SK-MEL-5 (cell line): ENCODE data around the gene NUDT14. TPM values are rescaled to one million over a fixed set of nuclear protein-coding genes. Genes with fewer than 3 reads are reported as not detected.
A peak's percentile ranks its signal among the peaks of the same experiment; 100 is the strongest.

ENCODE experiments used
- DNase-seq: peaks from one replicate; pipeline ENCODE4 v3.0.0-alpha.2; 2016; ENCODE audit warnings: low read depth, low spot score
- in situ Hi-C: cut with HindIII; loops from 2 replicates; pipeline ENCODE4 v1.10.0; 2016; ENCODE audit warnings: low sequenced_read_pairs, high pct_unique_total_duplicates, low pct_unique_long_range_greater_than_20kb
- total RNA-seq: library from RNA; depleted of rRNA; stranded (reverse); fragments of >200 nt; shearing (Covaris generic); gene quantifications from 2 replicates; pipeline ENCODE4 v1.2.3, GENCODE V29; 2014

NUDT14 gene
- total RNA-seq, 1 experiment from 2014 or later, result 35.2 TPM

DNA sequence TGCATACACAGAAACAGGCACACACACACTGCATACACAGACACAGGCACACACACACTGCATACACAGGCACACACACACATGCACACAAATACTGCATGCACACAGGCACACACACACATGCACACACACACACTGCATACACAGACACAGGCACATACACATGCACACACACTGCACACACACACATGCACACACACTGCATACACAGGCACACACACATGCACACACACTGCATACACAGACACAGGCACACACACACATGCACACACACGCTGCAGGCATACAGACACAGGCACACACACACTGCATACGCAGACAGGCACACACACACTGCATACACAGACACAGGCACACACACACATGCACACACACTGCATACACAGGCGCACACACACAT, 34.5 kb upstream of the NUDT14 start:
- DNase-seq, result no peak
- in situ Hi-C loops, result no loop called here

GRCh38 chr14:105214324-105214915, 33.3 kb upstream of the NUDT14 start:
- in situ Hi-C loops, result no loop called here
- DNase-seq, result no peak

DNA sequence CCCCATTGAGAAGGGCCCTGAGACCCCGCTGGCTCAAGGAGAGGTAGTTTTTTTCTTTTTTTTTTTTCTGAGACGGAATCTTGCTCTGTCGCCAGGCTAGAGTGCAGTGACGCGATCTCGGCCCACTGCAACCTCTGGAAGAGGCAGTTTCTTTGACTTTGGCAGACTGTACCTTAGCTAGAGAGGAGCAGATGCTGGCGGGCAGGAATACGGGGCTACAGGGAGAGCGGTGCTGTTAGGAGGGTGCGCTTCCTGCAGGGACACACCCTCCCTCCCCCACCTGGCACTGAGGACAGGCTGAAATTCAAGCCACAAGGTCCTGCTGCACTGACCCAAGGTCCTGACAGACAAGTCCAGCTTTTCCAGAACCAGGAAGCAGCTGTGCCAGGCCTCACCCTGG, 32.2 kb upstream of the NUDT14 start:
- no peak for DNase-seq
- in situ Hi-C loops, result no loop called here

DNA sequence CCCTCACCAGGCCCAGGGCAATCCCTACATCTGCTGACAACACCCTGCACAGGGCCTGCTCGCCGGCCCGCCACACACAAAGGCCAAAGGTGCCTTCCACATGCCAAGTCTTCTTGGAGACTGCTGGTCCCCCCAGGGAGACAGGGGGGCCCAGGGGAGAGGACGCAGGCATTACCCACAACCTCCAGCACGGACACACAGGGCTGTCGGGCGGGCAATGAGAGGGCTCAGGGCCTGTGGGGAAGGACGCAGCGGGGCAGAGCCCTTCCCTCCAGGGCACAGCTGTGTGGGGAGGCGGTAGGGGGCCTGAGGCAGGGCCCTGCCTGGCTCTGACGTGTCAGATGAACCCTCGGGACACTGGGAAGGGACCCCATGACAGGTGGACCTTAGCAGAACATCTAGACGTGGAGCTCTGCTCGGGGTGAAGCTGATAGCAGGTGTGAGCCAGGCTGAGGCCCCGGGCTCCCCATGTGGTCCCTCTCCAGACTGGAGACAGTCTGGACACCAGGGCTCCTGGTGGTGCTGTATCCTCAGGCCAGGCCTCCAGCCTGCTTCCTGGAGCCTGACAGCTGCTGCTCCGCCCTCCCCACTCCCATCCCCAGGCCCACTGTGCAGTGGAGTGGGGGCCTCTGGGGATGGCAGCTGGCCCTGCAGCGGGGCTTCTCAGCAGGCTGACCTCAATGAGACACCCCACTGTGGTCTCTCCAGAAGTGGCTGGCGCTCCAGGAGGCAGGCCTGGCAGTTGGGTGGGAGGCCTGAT, 31.6 kb upstream of the NUDT14 start:
- in situ Hi-C loops, result no loop called here
- no peak for DNase-seq

- no peak for DNase-seq
- in situ Hi-C loops, result no loop called here
Observed at GRCh38 chr14:105211758-105212089, 30.6 kb upstream of the NUDT14 start.

DNA sequence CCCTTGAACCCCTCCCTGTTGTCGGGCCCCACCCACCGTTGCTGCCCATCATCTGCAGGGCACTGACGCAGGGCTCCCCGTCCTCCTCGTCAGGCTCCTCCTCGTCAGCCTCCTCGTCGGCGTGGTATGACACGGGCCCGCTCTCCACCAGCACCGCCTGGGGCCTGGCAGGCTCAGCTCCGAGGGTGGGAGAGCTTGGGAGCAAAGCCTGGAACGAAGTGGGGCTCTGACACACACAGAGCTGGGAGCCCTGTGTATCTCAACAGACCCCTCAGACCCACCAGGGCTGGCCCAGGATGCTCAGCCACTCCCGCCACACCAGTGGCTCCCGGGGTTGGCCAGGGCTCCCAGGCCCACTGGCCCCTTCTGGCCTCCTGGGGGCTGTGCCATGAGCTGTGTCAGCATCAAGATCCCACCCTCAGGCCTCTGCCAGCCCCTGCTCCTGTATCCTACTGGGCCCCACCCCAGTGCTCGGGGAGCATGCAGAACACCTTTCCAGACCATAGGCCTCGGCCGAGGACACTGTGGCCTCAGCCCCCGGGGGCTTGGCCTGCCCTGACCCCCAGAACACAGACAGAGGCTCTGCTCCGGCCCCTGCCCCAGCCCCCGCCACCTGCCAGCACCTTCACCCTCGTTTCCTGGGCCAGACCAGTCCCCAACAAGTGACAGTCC, 30.1 kb upstream of the NUDT14 start:
- in situ Hi-C loops, result no loop called here
- DNase-seq, result no peak

DNA sequence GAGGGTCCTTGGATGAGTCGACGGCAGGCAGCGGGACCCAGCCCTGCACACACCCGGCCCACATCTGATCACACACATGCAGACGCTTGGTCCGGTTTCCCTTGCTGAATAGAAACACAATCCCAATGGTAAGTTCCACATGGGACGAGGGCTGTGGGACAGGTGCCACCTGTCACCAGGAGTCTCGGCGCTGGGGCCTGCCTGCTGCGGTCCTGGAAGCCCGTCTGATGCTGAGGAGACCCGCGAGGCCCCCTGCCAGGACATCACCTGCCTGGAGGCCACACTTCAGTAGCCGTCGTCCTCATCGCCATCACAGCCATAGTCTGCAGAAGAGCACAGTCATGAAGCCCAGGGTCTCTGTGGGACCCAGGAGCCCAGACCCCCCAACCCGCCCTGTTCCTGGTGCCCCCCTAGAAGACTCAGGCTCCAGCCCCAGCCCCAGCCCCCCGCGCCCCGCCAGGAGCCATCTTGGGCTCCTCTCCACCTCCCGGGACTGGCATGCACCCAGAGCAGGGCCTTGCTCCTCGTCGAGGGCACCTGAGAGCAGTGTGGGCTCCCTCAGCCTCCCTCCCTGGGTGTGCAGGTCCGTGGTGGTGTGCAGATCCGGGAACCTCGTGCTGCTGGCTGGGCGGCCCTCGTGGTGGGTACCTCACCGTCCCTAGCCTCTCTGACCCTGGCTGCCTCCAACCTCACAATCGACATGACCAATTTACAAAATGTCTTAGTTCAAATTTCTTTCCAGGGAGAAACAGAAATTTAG, 29.3 kb upstream of the NUDT14 start:
- no peak for DNase-seq
- in situ Hi-C loops, result no loop called here

- no peak for DNase-seq
- in situ Hi-C loops, result no loop called here
Observed at GRCh38 chr14:105209646-105210045, 28.5 kb upstream of the NUDT14 start.

- DNase-seq, result no peak
- in situ Hi-C loops, result no loop called here
Observed at GRCh38 chr14:105209091-105209490, 28.0 kb upstream of the NUDT14 start.

DNA sequence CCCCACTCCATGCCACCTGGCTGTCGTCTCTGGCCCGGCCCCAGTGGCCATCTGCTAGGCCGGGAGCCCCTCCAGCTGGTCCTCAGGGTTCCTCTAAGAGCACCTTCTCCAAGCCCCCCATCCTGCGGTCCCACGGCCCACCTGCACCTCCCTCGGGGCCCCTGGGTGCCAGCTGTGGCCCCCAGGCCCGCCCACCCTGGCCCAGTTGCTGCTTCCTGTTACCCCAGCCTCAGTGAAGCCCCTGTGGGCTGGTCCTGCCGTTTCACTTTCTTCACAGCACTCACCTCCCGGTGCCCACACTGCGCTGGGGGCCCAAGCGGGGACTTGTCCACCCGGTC, 27.6 kb upstream of the NUDT14 start:
- in situ Hi-C loops, result no loop called here
- no peak for DNase-seq

DNA sequence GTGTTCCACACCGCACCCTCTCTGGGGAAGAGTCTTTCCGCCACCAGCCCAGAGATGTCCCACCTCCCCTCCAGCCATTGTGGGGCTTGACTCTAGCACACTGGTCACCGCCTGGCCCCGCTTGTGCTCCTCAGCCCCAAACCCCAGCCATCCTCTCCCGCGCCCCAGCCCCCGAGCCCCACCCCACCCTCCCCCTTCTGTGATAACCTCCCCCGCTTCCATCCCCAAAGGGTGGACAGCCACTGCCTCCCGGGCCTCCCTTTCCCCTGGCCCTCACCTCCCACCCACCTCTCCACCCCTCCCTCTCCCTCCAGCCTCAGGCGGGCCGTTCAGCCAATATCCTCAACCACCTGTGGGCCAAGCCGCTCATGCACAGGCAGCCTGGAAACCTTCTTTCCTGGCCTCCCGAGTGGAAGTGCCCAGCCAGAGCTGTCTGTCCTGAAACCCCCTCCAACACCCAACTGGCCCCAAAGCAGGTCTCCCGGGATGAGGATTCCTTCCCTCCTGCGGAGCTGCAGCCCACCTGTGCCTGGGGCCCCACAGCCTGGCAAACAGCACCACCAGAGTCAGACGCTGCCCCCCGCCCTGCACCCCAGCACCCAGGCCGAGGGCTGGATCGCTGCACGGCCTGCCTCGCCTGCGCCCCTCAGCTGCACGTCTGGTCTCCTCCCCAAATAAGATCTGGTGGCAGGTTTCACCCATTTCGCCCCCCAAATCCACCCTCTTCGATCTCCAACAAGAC, 27.1 kb upstream of the NUDT14 start:
- in situ Hi-C loops, result no loop called here

DNA sequence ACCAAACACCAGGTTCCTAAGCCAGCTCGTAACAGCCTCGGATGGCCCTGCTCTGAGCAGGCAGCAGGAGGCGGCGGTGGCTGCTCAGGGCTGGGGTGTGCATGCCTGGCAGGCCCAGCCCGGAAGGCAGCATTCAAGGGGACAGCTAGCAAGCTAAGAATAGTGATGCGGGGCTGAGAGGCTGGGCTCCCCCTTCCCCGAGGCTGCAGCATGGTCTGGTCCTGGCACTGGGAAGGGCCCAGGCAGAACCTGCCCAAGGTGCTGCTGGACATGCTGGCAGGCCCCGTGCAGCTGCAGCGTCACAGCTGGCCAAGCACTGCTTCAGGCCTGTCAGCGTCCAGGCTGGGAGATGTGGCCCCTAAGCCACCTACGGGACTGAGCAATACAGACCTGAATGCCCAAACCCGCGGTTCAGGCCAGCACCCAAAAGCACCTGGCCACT, 26.4 kb upstream of the NUDT14 start:
- DNase-seq, result no peak
- in situ Hi-C loops, result no loop called here

More for the DNA sequence above, 27.1 kb upstream of the NUDT14 start:
- DNase-seq, result no peak

DNA sequence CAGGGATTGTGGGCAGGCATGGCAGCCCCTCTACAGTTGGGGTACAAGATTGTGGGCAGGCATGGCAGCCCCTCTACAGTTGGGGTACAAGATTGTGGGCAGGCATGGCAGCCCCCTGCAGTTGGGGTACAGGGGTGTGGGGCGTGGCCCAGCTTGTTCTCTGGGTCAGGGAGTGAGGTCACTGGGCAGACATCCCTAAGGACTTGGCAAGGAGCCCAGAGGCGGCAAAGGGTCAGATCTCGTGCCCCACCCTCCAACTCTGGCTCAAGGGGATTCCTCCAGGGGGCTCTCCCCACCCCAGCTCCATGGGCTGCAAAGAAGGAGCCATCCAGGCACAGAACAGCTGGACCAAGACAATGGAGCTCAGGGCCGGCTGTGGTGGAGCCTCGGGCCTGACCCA, 25.8 kb upstream of the NUDT14 start:
- in situ Hi-C loops, result no loop called here

DNA sequence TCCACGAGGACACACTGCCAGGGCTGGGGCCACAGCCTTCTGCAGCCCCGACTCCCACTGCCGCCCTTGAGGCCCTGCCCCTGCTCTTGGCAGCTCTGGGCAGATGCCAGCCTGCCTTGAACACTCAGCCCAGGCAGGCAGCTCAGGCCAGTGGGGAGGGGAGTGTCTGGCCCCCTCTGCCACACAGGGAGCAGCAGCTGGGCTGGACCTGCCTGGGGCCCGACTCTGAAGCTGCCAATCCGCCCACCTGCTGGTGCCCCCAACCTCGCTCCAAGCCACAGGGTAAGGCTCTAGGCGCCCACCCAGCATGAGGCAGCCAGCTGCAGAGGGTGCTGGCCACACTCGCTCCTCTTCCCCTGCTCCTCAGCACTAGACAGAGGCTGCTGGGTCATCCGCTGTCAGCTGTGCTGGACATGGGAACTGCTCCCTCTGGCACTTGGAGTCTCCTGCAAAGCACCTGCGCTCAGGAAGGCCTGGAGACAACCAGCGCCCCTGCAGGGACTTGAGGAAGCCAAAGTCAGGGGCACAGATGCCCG, 24.6 kb upstream of the NUDT14 start:
- in situ Hi-C loops, result no loop called here
- no peak for DNase-seq

More for the DNA sequence above, 25.8 kb upstream of the NUDT14 start:
- DNase-seq, result no peak

GRCh38 chr14:105204931-105205672, 24.0 kb upstream of the NUDT14 start:
- in situ Hi-C loops, result no loop called here

DNA sequence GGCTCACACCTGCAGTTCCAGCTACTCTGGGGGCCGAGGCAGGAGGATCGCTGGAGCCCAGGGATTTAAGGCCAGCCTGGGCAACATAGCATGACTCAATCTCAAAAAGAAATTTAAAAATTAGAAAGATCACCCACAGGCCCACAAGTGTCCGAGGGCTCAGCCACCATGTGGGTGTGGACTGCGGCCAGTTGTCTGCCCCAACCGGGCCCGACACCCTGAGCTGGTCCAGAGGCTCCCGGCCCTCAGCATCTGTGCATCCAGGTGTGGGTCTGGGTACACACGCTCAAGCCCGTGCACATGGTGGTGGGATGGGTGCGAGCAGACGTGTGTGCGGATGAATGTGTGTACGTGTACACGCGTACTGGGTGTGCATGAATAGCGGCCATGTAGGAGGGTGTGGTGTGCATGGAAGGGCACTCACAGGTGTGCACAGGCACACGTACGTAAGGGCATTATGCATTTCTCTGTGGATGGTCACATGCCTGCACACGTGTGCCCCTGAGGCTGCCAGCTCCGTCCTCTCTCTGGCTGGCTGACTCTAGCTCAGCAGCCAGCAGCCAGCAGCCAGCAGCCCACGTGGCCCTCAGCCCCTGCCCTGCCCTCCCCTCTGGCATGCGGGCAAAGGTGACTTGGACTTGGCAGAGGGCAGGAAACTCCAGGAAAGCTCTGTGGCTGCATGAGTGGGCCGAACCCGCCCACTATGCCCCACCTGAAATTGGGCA, 23.3 kb upstream of the NUDT14 start:
- in situ Hi-C loops, result no loop called here
- DNase-seq, result peak; percentile 35

More at GRCh38 chr14:105204931-105205672, 24.0 kb upstream of the NUDT14 start:
- DNase-seq, result no peak
